Stimulated activated CD4-positive, alpha-beta T cell treated with anti-CD3 and anti-CD28 coated beads, Interleukin-12 subunit alpha, Interleukin-12 subunit beta, amount 100 ng/mL, for 24 hours (primary cell): Measurements from ENCODE around the gene OSTF1.
A peak's percentile ranks its signal among the peaks of the same experiment; 100 is the strongest.

ENCODE experiments used
- DNase-seq, 2 experiments: peaks; one replicate each; pipeline ENCODE4 v3.0.0-alpha.2; 2020; ENCODE audit warnings: low read depth in 2 of 2

Gene OSTF1

GRCh38 chr9:75087824-75088645 lies at the start of gene OSTF1, which contains the start of gene NMRK1:
TSS of gene OSTF1 (plus strand) at chr9:75088514. CDS start at chr9:75088693, 179 bp downstream.
TSS of gene NMRK1 (minus strand) at chr9:75088155. CDS start at chr9:75083115, 5,040 bp downstream.
- peak; percentile 81 to 84 for DNase-seq

- DNase-seq: no peak
These were observed 49.3 kb upstream of the OSTF1 start for GRCh38 chr9:75039009-75039408.

GRCh38 chr9:75039801-75040200 lies 48.5 kb upstream of the OSTF1 start:
- no peak for DNase-seq

- DNase-seq: no peak
These were observed 47.3 kb upstream of the OSTF1 start for GRCh38 chr9:75041041-75041440.

GRCh38 chr9:75046725-75047345 lies 41.5 kb upstream of the OSTF1 start:
- DNase-seq: no peak

- DNase-seq: no peak
These were observed 40.8 kb upstream of the OSTF1 start for GRCh38 chr9:75047506-75047905.

GRCh38 chr9:75051285-75051684 lies 37.0 kb upstream of the OSTF1 start:
- no peak for DNase-seq

- DNase-seq: no peak
These were observed 34.4 kb upstream of the OSTF1 start for GRCh38 chr9:75053869-75054268.

GRCh38 chr9:75054368-75055001 lies 33.8 kb upstream of the OSTF1 start:
- DNase-seq: no peak

GRCh38 chr9:75061169-75061568 lies 27.1 kb upstream of the OSTF1 start:
- DNase-seq: no peak

GRCh38 chr9:75063556-75064305 lies 24.6 kb upstream of the OSTF1 start:
- no peak for DNase-seq

GRCh38 chr9:75064307-75065025 lies 23.8 kb upstream of the OSTF1 start:
- DNase-seq: no peak

- DNase-seq: no peak
These were observed 22.8 kb upstream of the OSTF1 start for GRCh38 chr9:75065510-75065909.

GRCh38 chr9:75067894-75068293 lies 20.4 kb upstream of the OSTF1 start:
- DNase-seq: no peak

GRCh38 chr9:75069171-75069570 lies 19.1 kb upstream of the OSTF1 start:
- DNase-seq: no peak

- peak; percentile 49 to 70 for DNase-seq
These were observed 16.7 kb upstream of the OSTF1 start for GRCh38 chr9:75071530-75072122.

GRCh38 chr9:75072895-75073294 lies 15.4 kb upstream of the OSTF1 start:
- DNase-seq: no peak

GRCh38 chr9:75081632-75082031 lies 6.7 kb upstream of the OSTF1 start:
- no peak for DNase-seq

- no peak for DNase-seq
These were observed 4.9 kb upstream of the OSTF1 start for GRCh38 chr9:75083188-75083970.

- no peak for DNase-seq
These were observed 4.1 kb upstream of the OSTF1 start for GRCh38 chr9:75084081-75084672.
